CD4-positive, alpha-beta T cell (primary cell): Measurements from ENCODE around the gene DAPK1. TPM values are rescaled to one million over a fixed set of nuclear protein-coding genes. Genes with fewer than 3 reads are reported as not detected.

Experiments
- ATAC-seq: fragments of 200-7000 bp; cut with Tn5 transposase; one replicate; pipeline ENCODE4 v1.10.0; 2022; ENCODE audit warnings: mild to moderate bottlenecking; ENCODE audit not compliant: poor library complexity
- CTCF ChIA-PET: fragments of 350-600 bp; sonication (Branson Sonifier 250); formaldehyde crosslinking; loops from one replicate; lab custom pipeline; 2021; ENCODE audit warnings: antibody characterized with exemption, inconsistent platforms; lab: Charles Lee
- POLR2A ChIA-PET: fragments of 350-600 bp; sonication (Branson Sonifier 250); formaldehyde crosslinking; loops from one replicate; lab custom pipeline; 2021; ENCODE audit warnings: antibody characterized with exemption, inconsistent platforms; lab: Charles Lee
- DNase-seq, 14 experiments: peaks; one replicate each; pipeline ENCODE4 v3.0.0-alpha.2; 2013 to 2020; ENCODE audit warnings: mixed read lengths in 2 of 14
- H3K27ac ChIP-seq, 2 donors: one replicate each; pipeline versions ENCODE4 v1.5.1 to v1.7.0; 2013; ENCODE audit warnings: low read length in 2 of 2, low read depth in 1 of 2, mild to moderate bottlenecking in 1 of 2
- H3K27me3 ChIP-seq, 2 experiments: 1 replicate in 1 of 2; 2 replicates in 1 of 2; pipeline versions ENCODE4 v1.6.1 to v1.7.0; 2013; ENCODE audit warnings: low read length in 2 of 2, control low read depth in 1 of 2, mild to moderate bottlenecking in 1 of 2, moderate library complexity in 1 of 2; ENCODE audit not compliant: insufficient read depth in 2 of 2, control insufficient read depth in 1 of 2
- H3K36me3 ChIP-seq: one replicate; pipeline ENCODE4 v1.6.1; 2013; ENCODE audit warnings: low read length, control low read depth; ENCODE audit not compliant: insufficient read depth
- H3K4me1 ChIP-seq: one replicate; pipeline ENCODE4 v1.6.1; 2013; ENCODE audit warnings: low read length, control low read depth; ENCODE audit not compliant: insufficient read depth
- H3K4me3 ChIP-seq: one replicate; pipeline ENCODE4 v1.5.1; 2013; ENCODE audit warnings: mild to moderate bottlenecking, low read length, moderate library complexity
- H3K9me3 ChIP-seq, 2 experiments: 1 replicate in 1 of 2; 2 replicates in 1 of 2; pipeline versions ENCODE4 v1.6.1 to v1.7.0; 2013; ENCODE audit warnings: low read length in 2 of 2, mild to moderate bottlenecking in 2 of 2, control low read depth in 1 of 2, moderate library complexity in 1 of 2; ENCODE audit not compliant: control insufficient read depth in 1 of 2, insufficient read depth in 1 of 2
- H3K27ac Mint-ChIP-seq: one replicate; pipeline ENCODE4 v1.8.0; 2020; ENCODE audit warnings: mixed read lengths
- H3K27me3 Mint-ChIP-seq: one replicate; pipeline ENCODE4 v1.8.0; 2021; ENCODE audit warnings: mixed read lengths
- H3K36me3 Mint-ChIP-seq: one replicate; pipeline ENCODE4 v1.8.0; 2021; ENCODE audit warnings: low read depth, mixed read lengths
- H3K4me1 Mint-ChIP-seq: one replicate; pipeline ENCODE4 v1.8.0; 2021; ENCODE audit warnings: low read depth, mixed read lengths
- H3K4me3 Mint-ChIP-seq: one replicate; pipeline ENCODE4 v1.8.0; 2020; ENCODE audit warnings: mild to moderate bottlenecking, mixed read lengths
- H3K9me3 Mint-ChIP-seq: one replicate; pipeline ENCODE4 v1.8.0; 2020; ENCODE audit warnings: mixed read lengths
- intact Hi-C, 2 experiments: fragments of 100-400 bp; cut with DNase I in 1 of 2; cut with micrococcal nuclease in 1 of 2; formaldehyde crosslinking; loops; one replicate each; pipeline versions ENCODE4 v1.15.1 to v1.9.0; 2023 to 2025; cut with DNase I, micrococcal nuclease
- total RNA-seq, 174 experiments: library from RNA in 2 of 174; stranded (reverse) in 2 of 174; gene quantifications; one replicate each; pipeline ENCODE4 v1.2.3 and lab custom pipeline; 2021 to 2026
- TF ChIP-seq, protein P1 (sequence below): fragments of 200-600 bp; IDR thresholded peaks from one replicate; pipeline ENCODE4 v1.8.0; 2022; ENCODE audit warnings: antibody characterized with exemption, mild to moderate bottlenecking

Gene DAPK1
- total RNA-seq, 2 experiments from 2014 or later: 2.7 TPM

DNA sequence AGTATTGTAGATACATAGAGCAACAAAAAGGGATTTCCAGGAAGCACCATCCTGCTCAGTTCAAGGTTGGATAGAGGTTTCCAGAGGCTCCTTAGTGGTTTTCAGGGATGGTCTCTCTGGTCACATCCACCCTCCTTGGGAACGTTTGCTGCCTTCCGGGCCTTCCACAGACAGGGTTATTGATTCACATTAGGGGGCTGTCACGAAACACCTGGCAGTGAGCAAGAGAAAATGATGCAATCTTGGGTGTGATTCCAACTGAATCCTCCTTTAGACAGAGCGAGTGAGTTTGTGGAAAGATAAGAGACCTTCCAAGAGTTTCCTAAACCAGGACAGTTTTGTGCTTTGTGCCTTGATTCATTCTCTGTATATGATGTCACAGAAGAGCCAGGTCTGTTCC lies 184.4 kb downstream of the DAPK1 start:
- ChIA-PET POLR2A (no interaction called here), CTCF (no interaction called here)
- TF ChIP-seq, protein P1, sequence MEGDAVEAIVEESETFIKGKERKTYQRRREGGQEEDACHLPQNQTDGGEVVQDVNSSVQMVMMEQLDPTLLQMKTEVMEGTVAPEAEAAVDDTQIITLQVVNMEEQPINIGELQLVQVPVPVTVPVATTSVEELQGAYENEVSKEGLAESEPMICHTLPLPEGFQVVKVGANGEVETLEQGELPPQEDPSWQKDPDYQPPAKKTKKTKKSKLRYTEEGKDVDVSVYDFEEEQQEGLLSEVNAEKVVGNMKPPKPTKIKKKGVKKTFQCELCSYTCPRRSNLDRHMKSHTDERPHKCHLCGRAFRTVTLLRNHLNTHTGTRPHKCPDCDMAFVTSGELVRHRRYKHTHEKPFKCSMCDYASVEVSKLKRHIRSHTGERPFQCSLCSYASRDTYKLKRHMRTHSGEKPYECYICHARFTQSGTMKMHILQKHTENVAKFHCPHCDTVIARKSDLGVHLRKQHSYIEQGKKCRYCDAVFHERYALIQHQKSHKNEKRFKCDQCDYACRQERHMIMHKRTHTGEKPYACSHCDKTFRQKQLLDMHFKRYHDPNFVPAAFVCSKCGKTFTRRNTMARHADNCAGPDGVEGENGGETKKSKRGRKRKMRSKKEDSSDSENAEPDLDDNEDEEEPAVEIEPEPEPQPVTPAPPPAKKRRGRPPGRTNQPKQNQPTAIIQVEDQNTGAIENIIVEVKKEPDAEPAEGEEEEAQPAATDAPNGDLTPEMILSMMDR: no peak
- Mint-ChIP-seq H3K4me1 (peaks cover 39% of the 10 kb centered on the region), H3K36me3 (no peaks in the 10 kb centered on the region), H3K4me3 (no peak overlapping the region), H3K27ac (no peak overlapping the region), H3K27me3 (no peaks in the 10 kb centered on the region), H3K9me3 (no peaks in the 10 kb centered on the region)
- DNase-seq: no peak
- ATAC-seq: no peak
- no peaks in the 10 kb centered on the region for H3K36me3 ChIP-seq
- no peaks in the 10 kb centered on the region for H3K27me3 ChIP-seq
- H3K9me3 ChIP-seq: peaks cover 0 to 6% of the 10 kb centered on the region in 2 experiments
- intact Hi-C loops: loop anchor here in 1 of 2 experiments (10.0 kb wide), 1 partner anchor 293 kb away; the partner anchor contains the start of gene CDK20
- no peak overlapping the region for H3K4me3 ChIP-seq
- H3K27ac ChIP-seq: no peak overlapping the region
- H3K4me1 ChIP-seq: peaks cover 27% of the 10 kb centered on the region

DNA sequence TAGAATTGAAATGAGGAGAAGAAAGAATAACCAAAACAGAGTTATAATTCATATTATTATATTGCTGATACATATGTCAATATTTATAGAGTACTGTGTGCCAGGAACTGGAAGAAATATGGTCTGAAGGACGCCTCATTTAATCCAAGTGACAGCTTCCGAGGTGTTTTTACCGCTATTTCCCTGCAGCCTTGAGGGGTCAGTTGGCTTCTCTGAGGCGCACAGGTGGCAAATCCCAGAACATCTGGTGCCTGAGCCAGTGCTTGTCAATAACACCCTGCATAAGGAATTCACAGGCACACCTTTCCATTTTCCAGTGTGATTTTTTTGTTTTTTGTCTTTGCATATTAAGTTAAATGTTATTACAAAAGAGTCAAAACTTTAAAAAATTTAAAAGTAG lies 185.0 kb downstream of the DAPK1 start:
- H3K36me3 ChIP-seq: no peaks in the 10 kb centered on the region
- TF ChIP-seq, protein P1: no peak
- no peak overlapping the region for H3K4me3 Mint-ChIP-seq
- ATAC-seq (no peak), DNase-seq (no peak)
- peaks cover 27% of the 10 kb centered on the region for H3K4me1 ChIP-seq
- H3K4me3 ChIP-seq: no peak overlapping the region
- H3K27ac Mint-ChIP-seq: no peak overlapping the region
- no peaks in the 10 kb centered on the region for H3K9me3 Mint-ChIP-seq
- ChIA-PET POLR2A (no interaction called here), CTCF (no interaction called here)
- intact Hi-C loops: loop anchor here in 1 of 2 experiments (10.0 kb wide), 1 partner anchor 292 kb away; the partner anchor contains the start of gene CDK20
- H3K36me3 Mint-ChIP-seq: no peaks in the 10 kb centered on the region
- no peaks in the 10 kb centered on the region for H3K27me3 ChIP-seq
- no peak overlapping the region for H3K27ac ChIP-seq
- H3K27me3 Mint-ChIP-seq: no peaks in the 10 kb centered on the region
- peaks cover 0 to 6% of the 10 kb centered on the region in 2 experiments for H3K9me3 ChIP-seq
- peaks cover 42% of the 10 kb centered on the region for H3K4me1 Mint-ChIP-seq

DNA sequence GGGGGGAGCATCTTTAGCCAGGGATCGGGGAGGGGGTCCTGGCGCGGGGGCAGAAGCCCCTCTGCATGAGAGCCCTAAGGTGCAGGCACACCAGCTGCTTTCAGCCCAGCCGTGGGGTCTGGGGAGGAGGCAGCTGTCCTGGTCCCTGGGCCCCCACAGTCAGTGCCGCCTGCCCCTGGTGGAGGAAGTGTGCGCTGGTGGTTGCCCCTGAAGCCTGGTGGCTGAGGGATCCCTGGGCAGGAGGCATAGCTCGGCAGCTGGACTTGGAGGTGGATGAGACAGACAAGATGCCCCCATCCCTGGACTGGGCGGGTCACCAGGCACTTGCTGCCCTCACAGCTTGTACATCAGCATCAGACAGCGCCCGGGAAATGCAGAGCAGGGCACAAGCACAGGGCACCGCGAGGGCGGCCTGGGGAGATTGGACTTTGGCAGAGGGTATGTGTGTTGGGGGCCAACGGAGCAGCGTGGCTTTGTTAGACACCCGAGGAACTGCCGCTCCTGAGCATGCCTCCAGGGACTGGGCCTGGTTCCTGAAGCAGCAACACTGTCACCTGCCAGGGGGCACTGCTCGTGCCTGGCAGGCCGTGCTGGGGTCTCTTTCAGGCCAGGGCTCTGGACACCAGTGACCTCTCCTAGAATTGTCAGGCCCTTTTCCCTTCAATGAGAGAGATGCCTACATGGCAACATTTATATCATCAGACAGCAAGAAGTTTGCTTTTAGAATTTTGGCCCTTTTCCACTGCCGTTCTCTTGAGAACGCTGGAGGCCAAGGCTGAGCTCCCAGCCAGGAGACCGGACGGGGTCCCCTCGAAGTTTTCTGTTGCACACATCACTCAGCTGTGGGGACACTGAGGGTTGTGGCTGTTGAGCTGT lies 186.3 kb downstream of the DAPK1 start:
- Histone ChIP-seq H3K36me3 (no peaks in the 10 kb centered on the region), H3K9me3 (peaks cover 0 to 6% of the 10 kb centered on the region in 2 experiments), H3K27me3 (no peaks in the 10 kb centered on the region), H3K27ac (no peak overlapping the region), H3K4me1 (peaks cover 22% of the 10 kb centered on the region), H3K4me3 (no peak overlapping the region)
- DNase-seq (no peak), ATAC-seq (no peak)
- Mint-ChIP-seq H3K27ac (no peak overlapping the region), H3K36me3 (no peaks in the 10 kb centered on the region), H3K9me3 (no peaks in the 10 kb centered on the region), H3K4me3 (no peak overlapping the region), H3K27me3 (no peaks in the 10 kb centered on the region), H3K4me1 (peaks cover 33% of the 10 kb centered on the region)
- TF ChIP-seq, protein P1: no peak
- POLR2A ChIA-PET: no interaction called here
- CTCF ChIA-PET: no interaction called here
- intact Hi-C loops: loop anchor here in 1 of 2 experiments (10.0 kb wide), 1 partner anchor 291 kb away; the partner anchor contains the start of gene CDK20
